ENCODE results near the gene VRK2.
"Not testable (repeated sequence)": the region's sequence is repeated elsewhere in the genome, so short reads cannot be mapped to it uniquely, and the experiment has no call there.

Gene VRK2

DNA sequence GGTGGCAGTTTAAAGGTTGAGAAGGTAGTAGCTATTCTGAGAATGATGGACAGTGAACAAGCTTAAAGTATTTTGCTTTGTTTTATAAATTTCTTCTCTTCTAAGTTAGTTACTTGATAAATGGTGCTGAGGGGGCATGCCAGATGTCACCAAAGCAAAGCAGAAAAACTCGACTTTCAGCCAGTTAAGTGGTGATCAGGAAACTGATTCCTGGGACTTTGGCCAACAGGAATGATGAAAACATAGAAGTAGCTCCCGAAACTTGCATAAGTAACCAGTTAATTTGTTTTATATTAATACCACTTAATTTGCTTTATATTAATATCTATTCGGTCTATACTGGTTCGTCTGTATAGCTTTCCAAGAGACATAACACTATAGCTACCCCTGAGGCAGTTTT lies 111.9 kb downstream of the VRK2 start:
- no peak for DNase-seq (ENCODE audit: low read depth, low spot score)

DNA sequence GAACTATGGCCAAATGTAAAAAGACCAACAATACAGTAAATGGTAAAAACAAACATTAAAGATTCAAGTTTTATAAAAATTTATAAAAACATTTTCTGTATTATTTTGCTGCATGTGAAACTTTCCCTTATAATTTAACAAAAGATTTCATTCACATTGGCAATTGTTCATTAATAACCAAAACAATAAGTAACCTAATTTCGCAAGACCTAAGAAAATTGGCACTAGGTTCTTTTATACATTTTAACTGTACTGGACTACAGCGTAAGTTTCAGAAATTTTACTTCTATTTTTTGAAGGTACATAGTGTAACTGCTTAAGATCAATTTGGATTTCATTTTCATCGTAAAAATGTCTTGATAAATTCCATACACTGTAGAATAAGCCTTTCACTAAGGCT lies 117.3 kb downstream of the VRK2 start:
- DNase-seq (ENCODE audit: low read depth, low spot score), result no peak

DNA sequence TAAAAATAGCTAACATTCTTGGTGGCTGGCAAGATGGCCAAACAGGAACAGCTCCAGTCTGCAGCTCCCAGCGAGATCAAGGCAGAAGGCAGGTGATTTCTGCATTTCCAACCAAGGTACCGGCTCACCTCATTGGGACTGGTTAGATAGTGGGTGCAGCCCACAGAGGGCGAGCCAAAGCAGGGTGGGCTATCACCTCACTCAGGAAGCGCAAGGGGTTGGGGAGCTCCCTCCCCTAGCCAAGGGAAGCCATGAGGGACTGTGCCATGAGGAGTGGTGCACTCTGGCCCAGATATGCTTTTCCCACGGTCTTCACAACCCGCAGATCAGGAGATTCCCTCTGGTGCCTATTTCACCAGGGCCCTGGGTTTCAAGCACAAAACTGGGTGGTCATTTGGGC lies 121.5 kb downstream of the VRK2 start:
- DNase-seq (ENCODE audit: low read depth, low spot score), result not testable (repeated sequence)

DNA sequence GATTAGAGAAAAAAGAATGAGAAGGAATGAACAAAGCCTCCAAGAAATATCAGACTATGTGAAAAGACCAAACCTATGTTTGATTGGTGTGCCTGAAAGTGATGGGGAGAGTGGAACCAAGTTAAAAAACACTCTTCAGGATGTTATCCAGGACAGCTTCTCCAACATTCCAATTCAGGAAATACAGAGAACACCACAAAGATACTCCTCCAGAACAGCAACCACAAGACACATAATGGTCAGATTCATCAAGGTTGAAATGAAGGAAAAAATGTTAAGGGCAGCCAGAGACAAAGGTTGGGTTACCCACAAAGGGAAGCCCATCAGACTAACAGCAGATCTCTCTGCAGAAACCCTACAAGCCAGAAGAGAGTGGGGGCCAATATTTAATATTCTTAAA lies 123.2 kb downstream of the VRK2 start:
- DNase-seq (ENCODE audit: low read depth, low spot score), result not testable (repeated sequence)

DNA sequence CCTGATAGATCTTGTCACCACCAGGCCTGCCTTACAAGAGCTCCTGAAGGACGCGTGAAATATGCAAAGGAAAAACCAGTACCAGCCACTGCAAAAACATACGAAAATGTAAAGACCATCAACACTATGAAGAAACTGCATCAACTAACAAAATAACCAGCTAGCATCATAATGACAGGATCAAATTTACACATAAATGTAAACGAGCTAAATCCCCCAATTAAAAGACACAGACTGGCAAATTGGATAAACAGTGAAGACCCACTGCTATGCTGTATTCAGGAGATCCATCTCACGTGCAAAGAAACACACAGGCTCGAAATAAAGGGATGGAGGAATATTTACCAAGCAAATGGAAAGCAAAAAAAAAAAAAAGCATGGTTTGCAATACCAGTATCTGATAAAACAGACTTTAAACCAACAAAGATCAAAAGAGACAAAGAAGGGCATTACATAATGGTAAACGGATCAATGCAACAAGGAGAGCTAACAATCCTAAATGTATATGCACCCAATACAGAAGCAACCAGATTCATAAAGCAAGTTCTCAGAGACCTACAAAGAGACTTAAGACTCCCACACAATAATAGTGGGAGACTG lies 123.8 kb downstream of the VRK2 start:
- DNase-seq (ENCODE audit: low read depth, low spot score), result not testable (repeated sequence)

DNA sequence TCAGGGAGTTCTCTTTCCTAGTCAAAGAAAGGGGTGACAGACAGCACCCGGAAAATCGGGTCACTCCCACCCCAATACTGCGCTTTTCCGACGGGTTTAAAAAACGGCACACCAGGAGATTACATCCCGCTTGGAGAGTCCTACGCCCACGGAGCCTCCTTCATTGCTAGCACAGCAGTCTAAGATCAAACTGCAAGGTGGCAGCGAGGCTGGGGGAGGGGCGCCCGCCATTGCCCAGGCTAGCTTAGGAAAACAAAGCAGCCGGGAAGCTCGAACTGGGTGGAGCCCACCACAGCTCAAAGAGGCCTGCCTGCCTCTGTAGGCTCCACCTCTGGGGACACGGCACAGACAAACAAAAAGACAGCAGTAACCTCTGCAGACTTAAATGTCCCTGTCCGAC lies 125.2 kb downstream of the VRK2 start:
- not testable (repeated sequence) for DNase-seq (ENCODE audit: low read depth, low spot score)

- not testable (repeated sequence) for DNase-seq (ENCODE audit: low read depth, low spot score)
These were observed 130.6 kb downstream of the VRK2 start for GRCh38 chr2:58177187-58177586.

- not testable (repeated sequence) for DNase-seq (ENCODE audit: low read depth, low spot score)
These were observed 133.6 kb downstream of the VRK2 start for GRCh38 chr2:58180175-58180574.

DNA sequence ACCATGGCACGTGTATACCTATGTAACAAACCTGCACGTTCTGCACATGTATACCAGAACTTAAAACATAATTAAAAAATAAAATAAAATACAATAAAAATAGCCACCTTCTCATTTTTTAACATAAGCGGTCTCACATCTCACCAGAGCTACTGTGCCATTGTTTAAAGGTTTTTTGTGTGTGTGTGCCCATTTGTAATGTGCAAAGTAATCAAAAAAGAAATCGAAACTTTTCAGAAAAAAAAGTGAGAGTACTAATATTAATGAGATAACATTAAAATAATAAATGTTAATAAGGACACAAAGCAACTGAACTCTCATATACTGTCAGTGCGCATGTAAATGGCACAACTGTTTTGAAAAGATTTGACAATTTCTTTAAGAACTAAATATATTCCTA lies 134.0 kb downstream of the VRK2 start:
- DNase-seq (ENCODE audit: low read depth, low spot score), result no peak

- no peak for DNase-seq (ENCODE audit: low read depth, low spot score)
These were observed 135.9 kb downstream of the VRK2 start for GRCh38 chr2:58182527-58182926.

GRCh38 chr2:58186501-58186900 lies 139.9 kb downstream of the VRK2 start:
- DNase-seq (ENCODE audit: low read depth, low spot score), result no peak

- DNase-seq (ENCODE audit: low read depth, low spot score), result not testable (repeated sequence)
These were observed 140.4 kb downstream of the VRK2 start for GRCh38 chr2:58187022-58187421.

DNA sequence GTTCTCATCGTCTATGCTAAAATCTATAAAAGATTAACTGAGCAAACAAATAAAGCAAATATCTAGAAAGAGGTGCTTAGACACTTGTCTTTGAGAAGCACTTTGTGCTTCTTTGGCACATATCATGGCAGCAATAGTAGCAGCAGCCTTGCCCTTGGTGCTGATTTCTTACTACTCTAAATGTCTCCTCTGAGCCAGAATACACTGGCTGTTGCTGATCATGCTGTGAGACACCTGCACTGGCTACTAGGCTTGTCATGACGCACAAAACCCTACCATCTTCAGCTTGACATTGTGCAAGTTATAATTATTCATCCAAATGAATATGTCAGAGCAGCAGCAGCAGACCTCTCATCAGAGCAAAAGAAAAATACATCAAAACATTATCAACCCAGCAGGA lies 147.9 kb downstream of the VRK2 start:
- no peak for DNase-seq (ENCODE audit: low read depth, low spot score)

- DNase-seq (ENCODE audit: low read depth, low spot score), result no peak
These were observed 149.1 kb downstream of the VRK2 start for GRCh38 chr2:58195662-58196061.

GRCh38 chr2:58197894-58198293 lies 151.3 kb downstream of the VRK2 start:
- DNase-seq (ENCODE audit: low read depth, low spot score), result no peak

GRCh38 chr2:58202404-58202803 lies 155.8 kb downstream of the VRK2 start:
- DNase-seq (ENCODE audit: low read depth, low spot score), result no peak

DNA sequence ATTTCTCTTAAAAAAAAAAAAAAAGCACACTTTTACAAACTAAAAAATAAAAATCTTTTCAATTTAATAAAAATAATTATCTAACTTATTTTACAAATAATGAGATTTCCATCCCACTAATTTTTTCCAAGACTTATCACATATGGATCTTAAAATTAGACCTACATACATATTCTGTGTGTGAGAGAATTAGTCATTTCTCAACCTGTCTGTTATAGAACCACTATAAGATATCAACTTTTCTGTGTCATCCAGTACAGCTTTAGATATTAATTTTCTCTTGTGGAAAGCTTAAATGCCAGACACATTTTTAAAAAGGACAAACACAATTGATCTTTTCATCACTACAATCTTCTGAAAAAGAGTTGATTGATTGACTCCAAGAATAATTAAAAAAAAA lies 156.4 kb downstream of the VRK2 start:
- no peak for DNase-seq (ENCODE audit: low read depth, low spot score)

- DNase-seq (ENCODE audit: low read depth, low spot score), result no peak
These were observed 157.8 kb downstream of the VRK2 start for GRCh38 chr2:58204195-58204959.

GRCh38 chr2:58206785-58207184 lies 160.2 kb downstream of the VRK2 start:
- DNase-seq (ENCODE audit: low read depth, low spot score), result no peak

GRCh38 chr2:58207189-58207588 lies 160.6 kb downstream of the VRK2 start:
- DNase-seq (ENCODE audit: low read depth, low spot score), result peak; percentile 30
